Endometrial microvascular endothelial cells (primary cell): ENCODE data around the gene ZBTB16. TPM values are rescaled to one million over a fixed set of nuclear protein-coding genes. Genes with fewer than 3 reads are reported as not detected.

Experiments used
- in situ Hi-C: cut with HindIII; loops from 2 replicates; pipeline ENCODE4 v1.10.0; 2017; ENCODE audit warnings: low sequenced_read_pairs, low pct_unique_long_range_greater_than_20kb; ENCODE audit errors: inconsistent ontology term
- total RNA-seq: library from RNA; depleted of rRNA; stranded (reverse); fragments of >200 nt; gene quantifications from one replicate; pipeline ENCODE4 v1.2.3, GENCODE V29; 2015; ENCODE audit errors: inconsistent ontology term

ZBTB16 gene
- total RNA-seq, 1 donor from 2014 or later = 25.9 TPM

DNA sequence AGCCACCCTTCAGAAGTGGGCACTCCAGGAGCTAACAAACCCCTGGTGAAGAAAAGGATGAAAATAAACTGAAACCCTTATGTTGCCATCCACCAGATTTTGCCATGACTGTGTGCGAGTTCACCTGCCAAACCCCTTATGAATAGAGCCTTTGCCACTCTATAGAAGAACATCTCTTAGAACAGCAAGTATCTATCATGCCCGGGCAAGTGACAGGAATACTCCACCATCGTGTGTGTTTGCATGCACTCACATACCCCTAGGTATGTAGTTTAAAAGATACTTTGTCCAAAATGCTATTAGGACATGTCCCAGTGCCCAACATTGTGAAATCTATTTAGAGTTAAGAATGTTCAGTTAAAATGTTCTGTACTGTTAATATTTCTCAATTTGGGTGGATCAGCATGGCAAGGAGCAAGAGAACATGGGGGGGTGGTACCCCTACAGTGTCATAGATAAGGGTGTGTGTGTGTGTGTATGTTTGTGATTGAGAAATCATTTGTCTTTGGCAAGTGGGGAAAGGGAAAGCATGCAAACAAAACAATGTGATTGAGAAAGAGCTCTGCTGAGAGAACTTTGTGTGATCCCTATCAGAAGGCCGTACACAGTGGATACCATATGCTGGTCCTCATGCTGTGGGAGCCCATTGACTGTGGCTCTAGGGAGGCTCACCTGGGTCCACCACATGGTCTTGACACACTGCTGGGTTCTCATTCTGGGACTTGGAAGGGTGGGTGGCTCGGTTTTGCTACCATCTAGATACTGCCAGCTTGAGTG, 94.9 kb downstream of the ZBTB16 start:
- in situ Hi-C loops = no loop called here

DNA sequence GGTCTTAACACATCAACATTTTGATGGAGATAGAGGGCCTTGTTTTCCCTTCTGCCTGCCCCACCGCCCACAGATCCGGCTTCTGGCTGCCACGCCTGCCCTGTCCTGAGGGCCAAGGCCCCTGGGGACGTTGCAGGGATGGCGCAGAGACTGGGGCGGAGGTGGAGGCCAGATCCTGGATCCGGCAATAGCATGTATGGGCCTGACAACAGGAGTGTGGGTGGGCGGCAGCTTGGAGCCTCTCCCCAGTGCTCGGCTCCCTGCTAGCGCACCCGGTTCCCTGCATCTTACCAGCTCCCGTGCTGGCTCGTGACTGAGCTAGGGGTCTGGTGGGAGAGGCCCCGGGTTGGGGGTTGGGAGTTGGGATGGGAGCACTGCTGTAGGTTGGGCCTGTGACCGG, 95.6 kb downstream of the ZBTB16 start:
- in situ Hi-C loops = no loop called here

DNA sequence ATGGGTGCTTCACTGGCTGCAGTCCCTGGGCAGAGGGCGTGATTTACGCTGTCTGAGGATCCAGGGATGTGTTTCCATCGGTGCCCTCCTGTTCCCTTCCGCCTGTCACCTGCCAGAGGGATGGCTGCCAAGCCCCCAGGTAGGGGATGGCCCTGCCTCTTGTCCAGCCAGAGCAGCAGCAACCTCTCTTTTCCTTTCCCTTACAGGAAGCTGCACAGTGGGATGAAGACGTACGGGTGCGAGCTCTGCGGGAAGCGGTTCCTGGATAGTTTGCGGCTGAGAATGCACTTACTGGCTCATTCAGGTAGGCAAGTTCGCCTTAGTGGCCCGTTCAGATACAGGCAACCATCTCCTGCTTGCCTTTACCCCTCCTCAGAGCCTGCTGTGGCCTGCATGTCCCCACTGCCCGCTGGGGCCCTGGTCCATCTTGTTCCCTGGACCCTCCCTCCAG, 96.6 kb downstream of the ZBTB16 start:
- in situ Hi-C loops = no loop called here

DNA sequence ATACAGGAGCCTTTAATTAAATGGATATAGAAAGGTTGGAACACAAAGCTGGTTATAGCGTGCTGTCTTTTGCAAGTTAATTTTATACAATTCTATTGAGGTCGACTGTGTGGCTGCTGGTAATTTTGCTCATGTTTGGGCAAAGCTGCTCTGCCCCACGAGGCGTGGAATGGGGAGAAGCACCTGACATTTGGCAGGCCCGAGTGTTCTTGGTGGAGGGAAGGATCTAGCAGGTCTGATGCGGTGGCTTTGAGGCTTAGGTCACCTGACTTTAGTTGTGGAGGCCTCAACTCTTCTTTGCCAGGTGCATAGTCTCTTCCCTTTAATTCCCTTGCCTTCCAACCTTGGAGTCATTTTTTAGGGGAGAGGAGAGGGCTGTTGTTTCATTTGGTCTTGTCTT, 97.3 kb downstream of the ZBTB16 start:
- in situ Hi-C loops = no loop called here

DNA sequence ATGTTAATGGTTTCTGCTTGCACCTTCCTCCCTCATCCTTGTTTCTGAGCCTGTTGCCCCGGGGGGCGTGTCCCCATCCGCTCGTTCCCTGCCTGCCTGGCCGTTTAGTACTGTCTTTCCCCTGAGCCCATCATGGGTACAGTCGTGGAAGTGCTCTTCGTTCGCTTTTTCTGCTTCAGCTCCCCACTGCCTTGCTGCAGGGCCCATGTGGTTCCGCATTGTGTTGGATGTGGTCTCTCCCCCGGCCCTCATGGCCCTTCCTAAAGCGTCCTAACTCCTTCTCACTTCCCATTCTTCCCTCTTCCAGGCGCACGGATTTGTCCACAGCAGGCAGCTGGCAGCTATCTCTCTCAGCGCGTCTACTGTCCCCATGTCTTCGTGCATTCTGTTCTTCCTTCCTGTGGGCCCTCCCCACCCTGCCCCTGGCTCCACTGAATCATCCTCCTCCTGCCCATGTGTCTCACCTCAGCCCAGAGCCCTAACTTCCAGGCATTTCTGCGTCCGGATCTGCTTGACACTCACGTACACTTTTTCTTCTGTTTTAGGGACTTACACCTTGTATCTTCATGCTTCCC, 98.1 kb downstream of the ZBTB16 start:
- in situ Hi-C loops = no loop called here

DNA sequence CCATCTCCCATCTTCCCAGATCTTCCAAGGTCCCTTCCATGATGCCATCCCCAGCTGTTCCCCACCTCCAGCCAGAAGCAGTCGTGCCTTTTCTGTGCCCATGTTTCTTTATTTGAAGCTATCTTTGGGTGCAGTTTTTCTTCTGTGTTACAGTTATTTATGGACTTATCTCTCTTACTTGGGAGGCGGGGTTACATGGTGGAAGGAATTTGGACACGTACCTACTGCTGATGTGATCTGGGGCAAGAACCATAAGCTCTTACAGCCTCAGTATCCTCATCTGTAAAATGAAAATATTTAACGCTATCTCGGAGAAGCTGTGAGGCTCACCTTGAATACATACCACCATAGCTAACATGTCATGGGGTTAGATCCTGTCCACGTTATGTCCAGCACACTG, 98.9 kb downstream of the ZBTB16 start:
- in situ Hi-C loops = no loop called here

DNA sequence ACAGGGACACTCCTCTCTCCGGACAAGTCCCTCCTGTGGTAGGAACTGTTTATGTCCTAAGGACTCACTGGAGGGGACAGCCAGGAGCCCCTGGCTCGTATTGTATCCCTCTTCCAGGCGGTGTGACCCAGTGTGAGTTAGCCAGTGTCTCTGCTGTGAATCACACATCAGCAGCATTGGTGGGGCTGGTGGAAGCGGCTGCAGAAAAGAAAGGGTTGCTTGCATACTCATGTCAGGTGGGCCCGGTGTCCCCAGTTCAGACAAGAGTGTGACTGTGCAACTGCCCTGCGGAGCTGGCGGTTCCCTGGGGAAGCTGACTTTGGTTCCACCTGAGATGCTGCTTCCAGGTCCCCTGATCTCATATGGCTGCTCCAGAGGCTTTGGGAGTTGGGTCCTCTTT, 99.4 kb downstream of the ZBTB16 start:
- in situ Hi-C loops = no loop called here

DNA sequence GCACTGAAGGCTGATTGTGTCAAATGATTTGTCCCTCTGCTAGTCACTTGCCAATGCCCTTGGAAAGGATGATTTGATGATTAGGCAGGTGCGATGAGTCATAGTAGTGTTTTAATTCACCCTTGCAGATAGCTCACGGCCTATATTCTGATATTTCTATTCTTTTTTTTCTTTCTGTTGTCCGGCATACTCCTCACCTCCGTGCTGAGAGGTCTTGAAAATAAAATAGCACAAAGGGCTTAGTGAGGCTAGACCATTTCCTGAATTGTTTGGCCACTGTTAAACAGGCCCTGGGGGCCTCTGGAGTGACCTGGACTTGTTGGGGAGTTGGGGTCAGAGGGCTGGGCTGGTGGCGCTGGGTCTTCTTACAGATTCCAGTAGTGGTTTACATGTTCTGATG, 99.8 kb downstream of the ZBTB16 start:
- in situ Hi-C loops = no loop called here

DNA sequence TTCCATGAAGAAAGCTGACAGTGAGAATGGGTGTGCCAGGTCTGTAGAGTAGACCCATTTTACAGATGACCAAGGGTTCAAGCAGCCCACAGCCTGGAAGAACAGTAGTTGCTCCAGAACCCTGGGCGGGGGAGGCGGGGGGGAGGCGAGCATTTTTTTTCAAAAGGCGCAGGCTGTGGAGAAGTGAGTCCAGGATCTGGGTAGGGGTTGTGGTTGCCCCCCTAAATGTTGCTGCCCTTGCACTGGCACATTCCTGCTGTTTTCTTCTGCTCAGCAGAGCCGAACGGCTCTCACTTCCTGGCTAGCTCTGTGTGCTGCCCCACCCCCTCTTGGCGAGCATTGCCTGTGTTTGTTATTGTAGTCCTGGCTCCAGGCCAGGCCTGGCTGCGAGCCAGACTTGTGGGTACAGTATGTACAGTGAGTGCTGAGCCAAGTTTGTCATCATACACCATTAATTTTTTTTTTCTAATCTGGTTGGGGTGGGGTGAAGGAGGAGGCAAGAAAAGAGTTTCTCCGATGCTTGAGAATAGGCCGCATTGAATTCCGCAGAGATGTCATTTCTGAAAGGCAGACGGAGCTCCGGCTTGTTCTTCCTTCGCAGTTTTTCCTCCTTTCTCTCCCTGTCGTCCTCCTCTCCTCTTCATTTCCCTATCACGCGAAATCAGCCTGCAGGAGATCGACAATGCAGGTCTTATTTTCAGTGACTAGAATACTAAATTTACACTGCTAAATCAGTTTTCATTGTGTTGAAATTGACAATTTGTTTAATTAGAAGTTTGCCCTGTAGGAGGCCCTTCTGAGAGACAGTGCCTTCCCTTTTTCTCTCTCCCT, 100.5 kb downstream of the ZBTB16 start:
- in situ Hi-C loops = loop anchor here (10.0 kb wide), 1 partner anchor 95 kb away; no protein-coding TSS in a partner anchor

DNA sequence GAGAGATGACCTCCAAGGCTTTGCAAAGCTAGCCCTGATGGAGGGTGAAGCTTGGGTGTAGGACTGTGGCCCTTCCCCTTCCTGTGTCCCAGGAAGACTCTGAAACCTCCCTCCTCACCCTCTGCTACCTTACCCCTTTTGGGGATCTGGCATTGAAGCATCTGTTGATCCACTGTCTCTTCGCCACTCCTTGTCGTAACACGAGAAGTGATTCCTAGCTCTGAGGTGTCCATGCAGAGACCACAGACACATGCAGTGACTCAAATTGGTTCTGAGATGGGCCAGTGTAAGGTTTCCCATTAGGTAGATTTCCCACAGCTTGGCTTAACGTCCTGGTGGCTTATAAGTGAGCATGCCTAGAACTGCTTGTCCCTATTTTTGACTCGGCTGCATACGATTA, 101.4 kb downstream of the ZBTB16 start:
- in situ Hi-C loops = loop anchor here (10.0 kb wide), 1 partner anchor 96 kb away; no protein-coding TSS in a partner anchor

DNA sequence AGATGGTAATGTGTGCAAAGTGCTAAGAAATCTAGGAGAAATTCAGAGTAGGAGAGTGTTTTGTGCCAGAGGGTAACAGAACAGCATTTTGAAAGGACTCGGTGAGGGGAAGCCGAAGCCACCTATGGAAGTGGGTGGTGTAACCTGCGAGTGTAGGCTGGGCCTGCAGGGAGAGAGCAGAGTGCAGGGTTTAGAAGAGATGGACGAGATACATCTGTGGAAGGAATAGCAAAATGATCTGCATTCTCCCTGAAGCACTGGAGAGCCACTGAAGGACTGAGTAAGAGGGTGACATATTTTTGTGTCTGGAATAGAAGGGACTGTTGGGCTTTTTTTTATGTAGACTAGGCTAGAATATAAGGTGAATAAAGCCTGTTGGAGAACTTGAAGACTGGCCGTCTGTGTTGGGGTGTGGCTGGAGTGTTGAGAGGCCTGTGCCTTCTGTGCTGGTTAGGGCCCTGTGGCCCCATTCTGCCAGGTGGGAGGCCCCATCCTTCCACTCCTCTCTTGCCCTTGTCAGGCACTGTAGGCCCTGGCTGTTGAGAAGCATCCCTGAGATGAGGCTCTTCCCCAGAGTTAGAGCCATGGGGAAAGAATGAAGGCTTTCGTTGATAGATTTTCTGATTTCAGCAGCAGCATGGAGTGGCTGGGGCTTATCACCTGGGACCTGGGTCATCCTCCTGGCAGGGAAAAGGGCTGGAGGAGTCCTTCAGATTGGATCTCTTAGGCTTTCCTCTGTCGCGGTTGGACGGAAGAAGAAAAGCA, 102.2 kb downstream of the ZBTB16 start:
- in situ Hi-C loops = loop anchor here (10.0 kb wide), 1 partner anchor 97 kb away; no protein-coding TSS in a partner anchor

DNA sequence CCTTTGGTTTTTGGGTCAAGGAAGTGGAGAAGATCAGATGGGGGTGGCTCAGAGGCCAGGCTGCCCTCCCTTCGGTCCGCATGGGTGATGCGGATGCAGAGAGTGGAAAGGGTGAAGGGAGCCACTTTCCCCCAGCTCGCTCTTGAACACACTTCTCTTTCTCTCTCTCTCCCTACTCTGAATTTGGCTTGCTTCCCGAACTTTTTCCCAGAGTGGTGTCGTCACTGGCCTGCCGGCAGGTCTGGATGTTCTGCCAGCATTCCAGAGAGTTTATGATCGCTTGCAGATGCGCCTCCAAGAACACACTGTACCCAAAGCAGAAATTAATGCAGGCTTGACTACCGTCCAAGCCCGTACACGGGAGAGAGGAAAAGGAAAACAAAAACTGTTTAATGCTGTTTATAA, 103.2 kb downstream of the ZBTB16 start:
- in situ Hi-C loops = loop anchor here (10.0 kb wide), 1 partner anchor 98 kb away; no protein-coding TSS in a partner anchor

DNA sequence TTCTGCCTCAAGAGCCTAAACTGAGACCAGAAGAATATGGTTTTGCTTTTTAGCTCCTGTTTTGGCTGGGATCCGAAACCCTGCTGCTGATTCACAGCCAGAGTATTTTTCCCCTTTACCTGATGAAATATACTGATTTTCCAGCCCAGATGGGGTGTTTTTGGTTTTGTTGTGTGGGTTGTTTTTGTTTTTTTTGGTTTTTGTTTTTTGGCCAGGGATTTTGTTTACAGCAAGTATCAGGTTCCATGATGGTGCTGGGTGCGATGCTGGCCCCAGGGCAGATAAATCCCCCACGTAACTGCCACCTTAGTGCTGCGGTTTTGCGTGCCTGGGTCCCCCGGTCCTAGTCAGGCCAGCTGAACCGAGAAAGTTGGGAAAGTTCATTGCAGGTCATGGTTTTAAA, 103.7 kb downstream of the ZBTB16 start:
- in situ Hi-C loops = loop anchor here (10.0 kb wide), 1 partner anchor 98 kb away; no protein-coding TSS in a partner anchor

DNA sequence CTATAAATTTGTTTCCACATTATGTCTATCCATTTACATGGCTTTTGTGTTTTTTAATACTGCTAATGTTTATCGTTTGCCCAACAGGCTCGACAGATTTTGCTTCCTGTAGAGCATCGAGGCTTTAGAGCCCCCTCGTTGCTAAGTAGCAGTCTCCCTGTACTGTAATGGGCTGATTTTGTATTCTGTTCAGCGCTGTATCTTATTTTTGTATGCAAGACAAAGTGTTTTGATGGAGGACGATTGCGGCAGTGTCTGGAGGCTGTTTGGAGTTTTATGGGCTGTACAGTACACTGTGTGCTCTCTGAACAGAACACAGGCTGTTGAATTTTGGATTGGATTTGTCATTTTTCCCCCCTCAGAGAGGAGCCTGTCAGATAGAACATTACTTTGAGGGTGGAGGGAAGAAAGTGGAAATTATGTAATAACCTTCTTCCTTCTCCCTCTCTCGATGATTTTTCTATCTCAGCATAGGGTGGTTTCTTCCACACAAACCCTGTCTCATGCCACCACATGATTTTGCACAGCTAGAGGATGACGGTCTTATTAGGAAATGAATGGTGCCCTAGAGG, 104.4 kb downstream of the ZBTB16 start:
- in situ Hi-C loops = loop anchor here (10.0 kb wide), 1 partner anchor 99 kb away; no protein-coding TSS in a partner anchor

DNA sequence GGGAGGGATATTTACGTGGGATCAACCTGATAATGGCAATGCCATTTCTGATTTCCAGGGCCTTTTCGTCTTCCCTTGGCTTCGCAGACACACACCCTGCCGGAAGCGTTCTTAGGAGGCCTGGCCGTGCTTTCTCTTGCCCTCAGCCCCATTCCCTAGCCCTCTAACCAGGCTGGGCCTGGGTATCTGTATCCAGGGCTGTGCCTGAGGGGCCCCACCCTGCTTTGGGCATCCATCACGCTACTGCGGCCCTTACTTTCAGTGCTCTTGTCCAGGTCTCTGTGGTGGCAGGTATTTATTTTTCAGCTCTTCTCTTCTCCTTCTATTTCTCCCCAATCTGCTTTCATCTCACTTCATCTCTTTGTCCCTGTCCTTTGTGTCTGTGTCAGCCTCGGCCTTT, 105.0 kb downstream of the ZBTB16 start:
- in situ Hi-C loops = loop anchor here (10.0 kb wide), 1 partner anchor 100 kb away; no protein-coding TSS in a partner anchor

DNA sequence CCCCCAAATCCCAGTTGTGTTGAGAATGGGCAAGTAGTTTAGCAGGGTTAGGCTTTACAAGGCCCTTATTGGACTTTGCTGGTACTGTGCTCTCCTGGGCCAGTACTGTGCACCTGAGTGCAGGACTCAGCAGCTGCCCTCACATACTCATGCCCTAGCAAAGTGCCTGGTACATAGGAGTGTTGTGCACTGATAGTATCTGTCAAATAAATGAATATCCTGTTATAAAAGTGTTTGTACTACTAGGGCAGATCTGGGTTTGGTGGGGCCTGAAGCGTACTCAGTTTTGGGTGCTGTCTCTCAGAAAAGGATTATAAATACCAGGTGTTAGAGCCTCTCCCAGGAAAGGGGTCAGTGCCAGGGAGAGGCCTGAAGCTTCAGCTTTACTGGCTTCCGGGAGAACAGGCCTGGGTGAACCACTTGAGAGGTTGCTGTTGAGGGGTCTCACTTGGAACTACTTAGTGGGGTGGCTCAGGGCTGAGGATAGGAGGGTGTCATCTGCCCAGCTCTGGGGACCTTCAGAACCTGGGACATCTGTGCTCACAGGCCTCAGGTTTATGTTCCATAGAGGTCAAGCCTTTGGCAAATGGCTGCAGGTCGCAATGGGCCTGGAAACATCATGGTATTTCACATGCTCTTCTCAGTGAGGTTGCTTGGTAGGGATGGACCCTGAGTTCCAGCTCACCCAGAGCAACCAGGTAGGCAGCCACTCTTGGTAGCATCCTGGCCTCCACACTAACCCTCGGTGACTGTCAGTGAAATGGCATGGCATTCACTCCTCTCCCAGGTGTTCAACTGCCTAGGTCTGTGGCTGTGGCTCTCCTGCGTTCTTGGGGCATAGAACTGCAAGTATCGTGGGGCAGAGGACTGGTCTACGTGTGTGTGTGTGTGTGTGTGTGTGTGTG, 106.1 kb downstream of the ZBTB16 start:
- in situ Hi-C loops = loop anchor here (10.0 kb wide), 1 partner anchor 101 kb away; no protein-coding TSS in a partner anchor

DNA sequence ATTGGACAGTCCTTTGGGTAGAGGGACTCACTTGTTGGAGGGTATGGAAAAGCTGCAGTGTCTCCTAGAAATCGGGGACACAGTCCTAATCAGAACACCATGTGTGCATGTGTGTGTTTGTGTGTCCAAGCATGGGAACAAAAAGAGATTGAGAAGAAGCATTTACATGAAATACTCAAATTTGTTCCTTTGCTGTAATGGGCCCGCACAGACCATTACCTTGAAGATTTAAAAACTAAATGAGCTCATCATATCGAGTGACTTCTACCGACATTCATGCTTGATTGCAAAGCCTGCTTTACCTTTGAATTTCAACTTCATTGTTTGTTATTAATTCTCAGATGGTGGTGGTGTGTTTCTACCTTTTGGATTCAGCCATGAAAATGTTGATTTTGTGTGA, 106.9 kb downstream of the ZBTB16 start:
- in situ Hi-C loops = loop anchor here (10.0 kb wide), 1 partner anchor 102 kb away; no protein-coding TSS in a partner anchor
